Measurements from ENCODE around the gene GTF3C5.

- TF ChIP-seq POLR2A (IDR thresholded peaks at IDR 0.05) (no peak), CTCF (IDR thresholded peaks at IDR 0.05) (peak in 5 of 6 experiments; percentile 33 to 62 (median 38))
Measured at GRCh38 chr9:133048595-133048994, 17.8 kb downstream of the GTF3C5 start.
